Heart left ventricle (tissue), 16 donors: ENCODE data around the gene PRC1. TPM values are rescaled to one million over a fixed set of nuclear protein-coding genes. Genes with fewer than 3 reads are reported as not detected.

Experiments
- ATAC-seq, 4 donors: fragments of 200-7000 bp; cut with Tn5 transposase; one replicate each; pipeline ENCODE4 v1.9.1; 2020 to 2022; ENCODE audit warnings: moderate library complexity in 4 of 4, mild to moderate bottlenecking in 3 of 4, moderate number of reproducible peaks in 1 of 4
- DNase-seq, 5 donors: peaks; one replicate each; pipeline ENCODE4 v3.0.0-alpha.2; 2020
- H3K27ac ChIP-seq, 12 donors: fragments of 200-600 bp; sonication (generic) in 4 of 12; one replicate each; pipeline versions ENCODE4 v1.5.0 to v1.8.0; 2016 to 2022; ENCODE audit warnings: mild to moderate bottlenecking in 2 of 12
- H3K27me3 ChIP-seq, 9 donors: fragments of 200-600 bp; sonication (generic) in 2 of 9; one replicate each; pipeline versions ENCODE4 v1.5.1 to v1.8.0; 2016 to 2022; ENCODE audit warnings: mild to moderate bottlenecking in 3 of 9
- H3K36me3 ChIP-seq, 9 donors: fragments of 200-600 bp; sonication (generic) in 2 of 9; one replicate each; pipeline versions ENCODE4 v1.5.0 to v1.8.0; 2018 to 2022; ENCODE audit warnings: mild to moderate bottlenecking in 2 of 9
- H3K4me1 ChIP-seq, 12 donors: fragments of 200-600 bp; sonication (generic) in 4 of 12; one replicate each; pipeline versions ENCODE4 v1.5.0 to v1.8.0; 2016 to 2022; ENCODE audit warnings: mild to moderate bottlenecking in 3 of 12
- H3K4me3 ChIP-seq, 12 donors: fragments of 200-600 bp; sonication (generic) in 4 of 12; one replicate each; pipeline versions ENCODE4 v1.5.0 to v1.8.0; 2017 to 2022; ENCODE audit warnings: mild to moderate bottlenecking in 9 of 12, moderate library complexity in 4 of 12
- H3K9me3 ChIP-seq, 12 donors: fragments of 200-600 bp; sonication (generic) in 4 of 12; one replicate each; pipeline versions ENCODE4 v1.5.0 to v1.8.0; 2016 to 2022; ENCODE audit warnings: mild to moderate bottlenecking in 1 of 12
- CTCF ChIP-seq, 12 donors: fragments of 200-600 bp; sonication (generic) in 4 of 12; IDR thresholded peaks; one replicate each; pipeline versions ENCODE4 v1.5.0 to v1.8.0; 2018 to 2022; ENCODE audit warnings: antibody characterized with exemption in 12 of 12, mild to moderate bottlenecking in 5 of 12
- POLR2A ChIP-seq, 2 donors: fragments of 450-650 bp; IDR thresholded peaks; one replicate each; pipeline ENCODE4 v1.6.1; 2017; ENCODE audit warnings: antibody characterized with exemption in 2 of 2, mild to moderate bottlenecking in 2 of 2, moderate library complexity in 2 of 2
- WGBS, 4 donors: extraction: QIAGEN DNeasy Blood & Tissue Kit in 2 of 4; methylation state at CpG; one replicate each; pipeline versions ENCODE4 v1.1.5 to v1.1.7; 2013 to 2018; 5-methylcytosine and 5-hydroxymethylcytosine counted together
- intact Hi-C, 10 donors: fragments of 100-400 bp; cut with DNase I; formaldehyde crosslinking; loops; one replicate each; pipeline versions ENCODE4 v1.11.1 to v1.14.2; 2022
- polyA plus RNA-seq, 2 donors: library from polyadenylated mRNA; stranded (reverse); fragments of 200-250 nt; gene quantifications; one replicate each; pipeline ENCODE4 v1.2.3, GENCODE V29; 2013
- total RNA-seq, 9 donors: library from RNA; depleted of rRNA in 2 of 9; stranded (reverse); fragments of >200 nt in 2 of 9; fragmentation: NEBNext Ultra II Directional in 3 of 9; extraction: Animal tissue kit (Norgen Biotek cat#: 25700) in 3 of 9; gene quantifications; one replicate each; pipeline versions ENCODE4 v1.1.0 to v1.2.4, GENCODE V29; 2016 to 2023
- donor health status: ischemic (EF 13 %, LVEDD 7.1; RV severe dilation, severe dysfunction).
- donor health status: healthy with polysubstance abuse.
- donor health status: DM: no; HTN: yes; CAD: no.
- donor health status: DM: no; HTN: no; CAD: no.
- donor health status: ischemic (EF 25% LVEDD 6.9; RV normal size, moderate dysfunction).
- donor health status: ischemic (EF 25% LVEDD 5.7; RV mildly dilated, moderate dysfunction).
- donor health status: healthy.
- donor health status: DM: yes; HTN: yes; CAD: no.
- donor health status: ischemic (EF 35%, LVEDD 5.7; RV mildly dilated, moderate dysfunction).
- donor health status: nonischemic (EF 11% LVEDD 7.7; RV severe dilation, severe dysfunction).
- donor health status: DM: yes; HTN: yes; CAD: no.
- donor health status: PGD.
- donor health status: ischemic (EF 29% LVEDD 5.4; RV normal size, mild dysfunction).
- donor health status: nonischemic (EF 23%, LVEDD 6.1; RV moderate dilation, normal function).

PRC1 gene
- total and polyA plus RNA-seq, 11 donors, result 1.9 to 25.7 (median 4.7) TPM

GRCh38 chr15:90945091-90945490 is 49.2 kb downstream of the PRC1 start:
- H3K4me3 ChIP-seq, result no peak overlapping the region
- H3K4me1 ChIP-seq, result no peaks in the 10 kb centered on the region
- ATAC-seq, result no peak

GRCh38 chr15:90942354-90943120 is 51.8 kb downstream of the PRC1 start:
- H3K36me3 ChIP-seq, result peaks cover 3 to 100% (median 96%) of the 10 kb centered on the region in 9 donors
- no peak overlapping the region for H3K27ac ChIP-seq
- no peak for TF ChIP-seq CTCF (IDR thresholded peaks at IDR 0.05)
- TF ChIP-seq POLR2A (IDR thresholded peaks at IDR 0.05), result no peak
- no peaks in the 10 kb centered on the region for H3K27me3 ChIP-seq
- no peaks in the 10 kb centered on the region for H3K9me3 ChIP-seq
- DNase-seq, result no peak
- no peak overlapping the region for H3K4me3 ChIP-seq
- no peak for ATAC-seq
- H3K4me1 ChIP-seq, result no peaks in the 10 kb centered on the region
- intact Hi-C loops, result no loop called here
- 87 to 93% (median 92%) methylated on average over 12 of the region's 12 CpGs for WGBS, 4 donors

More at GRCh38 chr15:90945091-90945490, 49.2 kb downstream of the PRC1 start:
- WGBS, 4 donors, result 87 to 97% (median 92%) methylated on average over 7 of the region's 7 CpGs
- DNase-seq, result no peak
- intact Hi-C loops, result no loop called here
- Histone ChIP-seq H3K27me3 (no peaks in the 10 kb centered on the region), H3K27ac (no peak overlapping the region), H3K9me3 (no peaks in the 10 kb centered on the region), H3K36me3 (peaks cover 5 to 100% (median 97%) of the 10 kb centered on the region in 9 donors)
- TF ChIP-seq POLR2A (IDR thresholded peaks at IDR 0.05), result no peak
- no peak for TF ChIP-seq CTCF (IDR thresholded peaks at IDR 0.05)

GRCh38 chr15:90941038-90941437 is 53.3 kb downstream of the PRC1 start:
- no peaks in the 10 kb centered on the region for H3K9me3 ChIP-seq
- WGBS, 4 donors, result 93 to 100% (median 96%) methylated on average over 1 to 4 of the region's 4 CpGs
- DNase-seq (no peak), ATAC-seq (no peak)
- peaks cover 0 to 12% (median 6%) of the 10 kb centered on the region in 12 donors for H3K4me1 ChIP-seq
- no peaks in the 10 kb centered on the region for H3K27me3 ChIP-seq
- H3K4me3 ChIP-seq, result no peak overlapping the region
- H3K27ac ChIP-seq, result no peak overlapping the region
- H3K36me3 ChIP-seq, result peaks cover 3 to 97% (median 92%) of the 10 kb centered on the region in 9 donors
- intact Hi-C loops, result no loop called here
- no peak for TF ChIP-seq CTCF (IDR thresholded peaks at IDR 0.05)
- no peak for TF ChIP-seq POLR2A (IDR thresholded peaks at IDR 0.05)

GRCh38 chr15:90939756-90940155 is 54.6 kb downstream of the PRC1 start:
- no peak for DNase-seq
- Histone ChIP-seq H3K36me3 (peaks cover 3 to 84% (median 81%) of the 10 kb centered on the region in 9 donors), H3K9me3 (no peaks in the 10 kb centered on the region), H3K4me1 (peaks cover under 1 to 19% (median 13%) of the 10 kb centered on the region in 12 donors), H3K4me3 (no peak overlapping the region), H3K27me3 (no peaks in the 10 kb centered on the region), H3K27ac (no peak overlapping the region)
- WGBS, 4 donors, result 74 to 95% (median 93%) methylated on average over 6 to 7 of the region's 7 CpGs
- intact Hi-C loops, result no loop called here
- TF ChIP-seq POLR2A (IDR thresholded peaks at IDR 0.05) (no peak), CTCF (IDR thresholded peaks at IDR 0.05) (no peak)
- ATAC-seq, result no peak
